ENCODE measurements around the gene CIITA.
"Not testable (repeated sequence)": the region's sequence is repeated elsewhere in the genome, so short reads cannot be mapped to it uniquely, and the experiment has no call there.

CIITA gene

GRCh38 chr16:10876799-10877341 lies at the start of gene CIITA:
TSS of gene CIITA (plus strand) at chr16:10877202. CDS start at chr16:10877331, 129 bp downstream.
- Histone ChIP-seq H3K9ac (peak within 1 kb of the TSS; percentile 71 to 90 (median 86)), H3K27ac (peak within 1 kb of the TSS; percentile 39 to 88 (median 81); a peak in 21 of 22 replicates), H3K27me3 (no peaks in the 10 kb centered on the region)

GRCh38 chr16:10827691-10828341 lies 49.2 kb upstream of the CIITA start:
- no peak for TF ChIP-seq Cebpa-rat (IDR thresholded peaks at IDR 0.05)
- Histone ChIP-seq H3K4me3 (no peak overlapping the region; a peak in 1 of 20 replicates), H3K27ac (peak overlapping the region; percentile 33 to 87 (median 63); a peak in 21 of 22 replicates), H3K9ac (peak overlapping the region in 10 of 11 experiments; percentile 2 to 78 (median 42); a peak in 10 of 22 replicates), H3K9me3 (replicated peaks in 1 of 11) (no peaks in the 10 kb centered on the region), H3K27me3 (no peaks in the 10 kb centered on the region), H4K20me1 (no peaks in the 10 kb centered on the region), H3K36me3 (no peaks in the 10 kb centered on the region), H3K4me1 (peaks cover 40 to 72% (median 47%) of the 10 kb centered on the region in 10 experiments), H3K4me2 (peak overlapping the region; percentile 77 to 95 (median 85))

More at GRCh38 chr16:10876799-10877341, at the start of gene CIITA:
- Histone ChIP-seq H3K4me2 (peak within 1 kb of the TSS; percentile 92 to 98 (median 96)), H3K36me3 (peaks cover 0 to 12% (median 0%) of the 10 kb centered on the region in 11 experiments; a peak in 5 of 22 replicates), H3K4me1 (peaks cover 69 to 93% (median 78%) of the 10 kb centered on the region in 10 experiments), H4K20me1 (peaks cover 0 to 9% (median 0%) of the 10 kb centered on the region in 11 experiments; a peak in 6 of 22 replicates), H3K9me3 (replicated peaks in 1 of 11) (no peaks in the 10 kb centered on the region), H3K4me3 (peak within 1 kb of the TSS; percentile 67 to 94 (median 90))
- peak in 2 of 11 experiments; percentile 25 to 45; a peak in 2 of 22 replicates for TF ChIP-seq Cebpa-rat (IDR thresholded peaks at IDR 0.05)

- no peaks in the 10 kb centered on the region for H3K27me3 ChIP-seq
- H3K9me3 ChIP-seq (replicated peaks in 1 of 11) = no peaks in the 10 kb centered on the region
- peak overlapping the region; percentile 11 to 78 (median 60); a peak in 21 of 22 replicates for H3K9ac ChIP-seq
- H4K20me1 ChIP-seq = no peaks in the 10 kb centered on the region
- peak overlapping the region in 1 of 10 experiments; percentile 43; a peak in 3 of 20 replicates for H3K4me3 ChIP-seq
- no peaks in the 10 kb centered on the region for H3K36me3 ChIP-seq
- peaks cover 37 to 64% (median 41%) of the 10 kb centered on the region in 10 experiments for H3K4me1 ChIP-seq
- TF ChIP-seq Cebpa-rat (IDR thresholded peaks at IDR 0.05) = no peak
- H3K4me2 ChIP-seq = peak overlapping the region; percentile 77 to 95 (median 85)
- peak overlapping the region; percentile 33 to 87 (median 63); a peak in 21 of 22 replicates for H3K27ac ChIP-seq
These were observed 48.1 kb upstream of the CIITA start for GRCh38 chr16:10828851-10829366.

GRCh38 chr16:10829390-10830098 lies 47.5 kb upstream of the CIITA start:
- Histone ChIP-seq H3K4me1 (peaks cover 37 to 64% (median 41%) of the 10 kb centered on the region in 10 experiments), H3K27ac (peak overlapping the region in 10 of 11 experiments; percentile 33 to 87 (median 66); a peak in 18 of 22 replicates), H3K4me2 (peak overlapping the region; percentile 77 to 95 (median 85)), H3K9ac (peak overlapping the region; percentile 11 to 78 (median 60); a peak in 19 of 22 replicates)
- not testable (repeated sequence) for H4K20me1 ChIP-seq; H3K4me3 ChIP-seq; H3K27me3 ChIP-seq; H3K9me3 ChIP-seq (replicated peaks in 1 of 11); H3K36me3 ChIP-seq

- H3K27me3 ChIP-seq; H3K4me3 ChIP-seq; H4K20me1 ChIP-seq; H3K9ac ChIP-seq; H3K36me3 ChIP-seq; H3K9me3 ChIP-seq (replicated peaks in 1 of 11): not testable (repeated sequence)
- Histone ChIP-seq H3K4me2 (peak overlapping the region in 3 of 11 experiments; percentile 83 to 89 (median 88); a peak in 4 of 22 replicates), H3K4me1 (peaks cover 37 to 64% (median 41%) of the 10 kb centered on the region in 10 experiments), H3K27ac (peak overlapping the region in 3 of 11 experiments; percentile 82 to 87 (median 86); a peak in 3 of 22 replicates)
These were observed 46.8 kb upstream of the CIITA start for GRCh38 chr16:10830240-10830639.

- Histone ChIP-seq H4K20me1 (no peaks in the 10 kb centered on the region), H3K4me1 (peaks cover 36 to 57% (median 40%) of the 10 kb centered on the region in 10 experiments), H3K27ac (peak overlapping the region in 1 of 11 experiments; percentile 26; a peak in 2 of 22 replicates), H3K9ac (0 out of 22 replicates have a peak overlapping the region, but pooled peaks of 1 of the 11 experiments have one; percentile 5), H3K4me3 (no peak overlapping the region), H3K9me3 (replicated peaks in 1 of 11) (peaks cover 0 to 14% (median 5%) of the 10 kb centered on the region in 11 experiments; a peak in 7 of 22 replicates), H3K27me3 (no peaks in the 10 kb centered on the region), H3K36me3 (no peaks in the 10 kb centered on the region), H3K4me2 (peak overlapping the region; percentile 2 to 56 (median 52); a peak in 17 of 22 replicates)
- TF ChIP-seq Cebpa-rat (IDR thresholded peaks at IDR 0.05) = no peak
These were observed 44.8 kb upstream of the CIITA start for GRCh38 chr16:10831894-10832886.

- Histone ChIP-seq H3K4me1 (peaks cover 25 to 46% (median 30%) of the 10 kb centered on the region in 10 experiments), H3K9me3 (replicated peaks in 1 of 11) (peaks cover 0 to 14% (median 5%) of the 10 kb centered on the region in 11 experiments; a peak in 7 of 22 replicates), H4K20me1 (no peaks in the 10 kb centered on the region), H3K27ac (no peak overlapping the region), H3K4me2 (0 out of 22 replicates have a peak overlapping the region, but pooled peaks of 1 of the 11 experiments have one; percentile 53), H3K9ac (no peak overlapping the region), H3K36me3 (no peaks in the 10 kb centered on the region), H3K4me3 (no peak overlapping the region), H3K27me3 (no peaks in the 10 kb centered on the region)
- TF ChIP-seq Cebpa-rat (IDR thresholded peaks at IDR 0.05) = no peak
These were observed 43.7 kb upstream of the CIITA start for GRCh38 chr16:10833271-10833670.

GRCh38 chr16:10834130-10834529 lies 42.9 kb upstream of the CIITA start:
- Histone ChIP-seq H3K9me3 (replicated peaks in 1 of 11) (peaks cover 0 to 14% (median 5%) of the 10 kb centered on the region in 11 experiments; a peak in 7 of 22 replicates), H3K4me1 (peaks cover 17 to 39% (median 21%) of the 10 kb centered on the region in 10 experiments), H3K9ac (no peak overlapping the region), H3K27ac (no peak overlapping the region), H3K36me3 (no peaks in the 10 kb centered on the region), H3K4me3 (no peak overlapping the region), H4K20me1 (no peaks in the 10 kb centered on the region), H3K27me3 (no peaks in the 10 kb centered on the region), H3K4me2 (no peak overlapping the region)
- TF ChIP-seq Cebpa-rat (IDR thresholded peaks at IDR 0.05) = no peak

All from BLaER1 treated with 17β-estradiol and CSF1 and Interleukin-3, amounts not matched to agents 10 nM and 100 nM (cell line).